SK-N-SH (cell line): ENCODE data around the gene MAPT.

Source experiments
- ELF1 ChIP-seq: IDR thresholded peaks from 2 replicates; pipeline ENCODE4 v1.4.0; 2012
- EP300 ChIP-seq, 2 experiments: IDR thresholded peaks; 2 replicates each; pipeline versions ENCODE4 v1.4.0 to v1.6.1; 2012; ENCODE audit warnings: borderline replicate concordance in 1 of 2, low read depth in 1 of 2, low read length in 1 of 2
- FOSL2 ChIP-seq: IDR thresholded peaks from 2 replicates; pipeline ENCODE4 v1.4.0; 2012; ENCODE audit warnings: low read depth, mild to moderate bottlenecking, moderate library complexity, borderline replicate concordance
- JUND ChIP-seq: IDR thresholded peaks from 2 replicates; pipeline ENCODE4 v1.4.0; 2012
- MXI1 ChIP-seq: IDR thresholded peaks from 2 replicates; pipeline ENCODE4 v1.6.1; 2012; ENCODE audit warnings: mild to moderate bottlenecking, low read depth, low read length, improper control_type of control experiment
- NFIC ChIP-seq: IDR thresholded peaks from 2 replicates; pipeline ENCODE4 v1.4.0; 2012; ENCODE audit warnings: borderline replicate concordance
- RFX5 ChIP-seq: IDR thresholded peaks from 2 replicates; pipeline ENCODE4 v1.6.1; 2012; ENCODE audit warnings: mild to moderate bottlenecking, improper control_type of control experiment, low read length
- SMC3 ChIP-seq: IDR thresholded peaks from 2 replicates; pipeline ENCODE4 v1.6.1; 2012; ENCODE audit warnings: low read depth, low read length, improper control_type of control experiment
- TAF1 ChIP-seq: IDR thresholded peaks from 2 replicates; pipeline ENCODE4 v1.6.1; 2012; ENCODE audit warnings: low read depth, mild to moderate bottlenecking, low read length, moderate library complexity, borderline replicate concordance
- USF2 ChIP-seq: fragments of 150-350 bp; IDR thresholded peaks from 2 replicates; pipeline ENCODE4 v1.6.1; 2017; ENCODE audit warnings: antibody characterized with exemption, low read length, low read depth, borderline replicate concordance
- YY1 ChIP-seq: IDR thresholded peaks from 2 replicates; pipeline ENCODE4 v1.4.0; 2012; ENCODE audit warnings: low read depth, mild to moderate bottlenecking
- TF ChIP-seq, protein P1 (sequence below): fragments of 200-600 bp; sonication (generic); IDR thresholded peaks from 2 replicates; pipeline ENCODE4 v1.6.1; 2017; ENCODE audit warnings: antibody characterized with exemption, mild to moderate bottlenecking, moderate library complexity
- TF ChIP-seq, protein P2 (sequence below): IDR thresholded peaks from 2 replicates; pipeline ENCODE4 v1.6.1; 2012; ENCODE audit warnings: mild to moderate bottlenecking, low read depth, low read length, moderate library complexity
- TF ChIP-seq, protein P3 (sequence below): IDR thresholded peaks from 2 replicates; pipeline ENCODE4 v1.4.0; 2012; ENCODE audit warnings: low read depth

DNA sequence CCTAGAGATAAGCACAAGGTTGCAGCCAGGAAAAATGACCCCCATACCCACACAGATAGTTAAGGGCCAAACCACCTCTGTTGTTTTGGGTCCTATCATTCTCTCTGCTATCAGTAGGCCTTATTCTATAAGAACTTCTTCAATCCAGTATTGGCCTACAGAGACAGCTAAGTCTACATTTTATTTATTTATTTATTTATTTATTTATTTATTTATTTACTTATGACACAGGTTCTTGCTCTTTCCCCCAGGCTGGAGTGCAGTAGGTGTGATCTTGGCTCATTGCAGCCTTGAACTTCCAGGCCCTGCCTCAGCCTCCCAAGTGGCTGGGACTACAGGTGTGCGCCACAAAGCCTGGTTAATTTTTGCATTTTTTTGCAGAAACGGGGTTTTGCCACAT is 7.5 kb upstream of the MAPT start:
- TF ChIP-seq, protein P1, sequence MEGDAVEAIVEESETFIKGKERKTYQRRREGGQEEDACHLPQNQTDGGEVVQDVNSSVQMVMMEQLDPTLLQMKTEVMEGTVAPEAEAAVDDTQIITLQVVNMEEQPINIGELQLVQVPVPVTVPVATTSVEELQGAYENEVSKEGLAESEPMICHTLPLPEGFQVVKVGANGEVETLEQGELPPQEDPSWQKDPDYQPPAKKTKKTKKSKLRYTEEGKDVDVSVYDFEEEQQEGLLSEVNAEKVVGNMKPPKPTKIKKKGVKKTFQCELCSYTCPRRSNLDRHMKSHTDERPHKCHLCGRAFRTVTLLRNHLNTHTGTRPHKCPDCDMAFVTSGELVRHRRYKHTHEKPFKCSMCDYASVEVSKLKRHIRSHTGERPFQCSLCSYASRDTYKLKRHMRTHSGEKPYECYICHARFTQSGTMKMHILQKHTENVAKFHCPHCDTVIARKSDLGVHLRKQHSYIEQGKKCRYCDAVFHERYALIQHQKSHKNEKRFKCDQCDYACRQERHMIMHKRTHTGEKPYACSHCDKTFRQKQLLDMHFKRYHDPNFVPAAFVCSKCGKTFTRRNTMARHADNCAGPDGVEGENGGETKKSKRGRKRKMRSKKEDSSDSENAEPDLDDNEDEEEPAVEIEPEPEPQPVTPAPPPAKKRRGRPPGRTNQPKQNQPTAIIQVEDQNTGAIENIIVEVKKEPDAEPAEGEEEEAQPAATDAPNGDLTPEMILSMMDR = no peak
- TF ChIP-seq NFIC (no peak), JUND (no peak), EP300 (IDR thresholded peaks at IDR 0.05; ENCODE audit: borderline replicate concordance in 1 of 2, low read depth in 1 of 2, low read length in 1 of 2) (no peak), TAF1 (no peak), MXI1 (no peak), YY1 (no peak), FOSL2 (no peak), SMC3 (no peak), USF2 (no peak), ELF1 (no peak), RFX5 (no peak)
- TF ChIP-seq, protein P2, sequence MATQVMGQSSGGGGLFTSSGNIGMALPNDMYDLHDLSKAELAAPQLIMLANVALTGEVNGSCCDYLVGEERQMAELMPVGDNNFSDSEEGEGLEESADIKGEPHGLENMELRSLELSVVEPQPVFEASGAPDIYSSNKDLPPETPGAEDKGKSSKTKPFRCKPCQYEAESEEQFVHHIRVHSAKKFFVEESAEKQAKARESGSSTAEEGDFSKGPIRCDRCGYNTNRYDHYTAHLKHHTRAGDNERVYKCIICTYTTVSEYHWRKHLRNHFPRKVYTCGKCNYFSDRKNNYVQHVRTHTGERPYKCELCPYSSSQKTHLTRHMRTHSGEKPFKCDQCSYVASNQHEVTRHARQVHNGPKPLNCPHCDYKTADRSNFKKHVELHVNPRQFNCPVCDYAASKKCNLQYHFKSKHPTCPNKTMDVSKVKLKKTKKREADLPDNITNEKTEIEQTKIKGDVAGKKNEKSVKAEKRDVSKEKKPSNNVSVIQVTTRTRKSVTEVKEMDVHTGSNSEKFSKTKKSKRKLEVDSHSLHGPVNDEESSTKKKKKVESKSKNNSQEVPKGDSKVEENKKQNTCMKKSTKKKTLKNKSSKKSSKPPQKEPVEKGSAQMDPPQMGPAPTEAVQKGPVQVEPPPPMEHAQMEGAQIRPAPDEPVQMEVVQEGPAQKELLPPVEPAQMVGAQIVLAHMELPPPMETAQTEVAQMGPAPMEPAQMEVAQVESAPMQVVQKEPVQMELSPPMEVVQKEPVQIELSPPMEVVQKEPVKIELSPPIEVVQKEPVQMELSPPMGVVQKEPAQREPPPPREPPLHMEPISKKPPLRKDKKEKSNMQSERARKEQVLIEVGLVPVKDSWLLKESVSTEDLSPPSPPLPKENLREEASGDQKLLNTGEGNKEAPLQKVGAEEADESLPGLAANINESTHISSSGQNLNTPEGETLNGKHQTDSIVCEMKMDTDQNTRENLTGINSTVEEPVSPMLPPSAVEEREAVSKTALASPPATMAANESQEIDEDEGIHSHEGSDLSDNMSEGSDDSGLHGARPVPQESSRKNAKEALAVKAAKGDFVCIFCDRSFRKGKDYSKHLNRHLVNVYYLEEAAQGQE = no peak
- TF ChIP-seq, protein P3, sequence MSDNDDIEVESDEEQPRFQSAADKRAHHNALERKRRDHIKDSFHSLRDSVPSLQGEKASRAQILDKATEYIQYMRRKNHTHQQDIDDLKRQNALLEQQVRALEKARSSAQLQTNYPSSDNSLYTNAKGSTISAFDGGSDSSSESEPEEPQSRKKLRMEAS = no peak
